GM12878 (cell line): ENCODE results near the gene TMEM9B. TPM values are rescaled to one million over a fixed set of nuclear protein-coding genes. Genes with fewer than 3 reads are reported as not detected.
A peak's percentile ranks its signal among the peaks of the same experiment; 100 is the strongest.

Experiments
- BCL11A ChIP-seq: IDR thresholded peaks from 2 replicates; pipeline ENCODE4 v1.6.1; 2011; ENCODE audit warnings: low read depth, low read length
- CBFB ChIP-seq: IDR thresholded peaks from 2 replicates; pipeline ENCODE4 v1.6.1; 2016; ENCODE audit warnings: antibody characterized with exemption, low read depth
- EED ChIP-seq: sonication (generic); IDR thresholded peaks from 2 replicates; pipeline ENCODE4 v1.6.1; 2016; ENCODE audit warnings: antibody characterized with exemption, low read depth
- EGR1 ChIP-seq, 2 experiments: IDR thresholded peaks; 1 replicate in 1 of 2; 2 replicates in 1 of 2; pipeline ENCODE4 v1.6.1; 2011 to 2012; ENCODE audit warnings: low read depth in 2 of 2, low read length in 2 of 2, borderline replicate concordance in 1 of 2, mild to moderate bottlenecking in 1 of 2, moderate library complexity in 1 of 2
- FOXM1 ChIP-seq: IDR thresholded peaks from 2 replicates; pipeline ENCODE4 v1.6.1; 2012; ENCODE audit warnings: low read depth, mild to moderate bottlenecking, inconsistent platforms, low read length, moderate library complexity
- HDGF ChIP-seq: fragments of 450-650 bp; IDR thresholded peaks from 2 replicates; pipeline ENCODE4 v1.6.1; 2016; ENCODE audit warnings: antibody characterized with exemption
- MEF2A ChIP-seq: IDR thresholded peaks from 2 replicates; pipeline ENCODE4 v1.6.1; 2011; ENCODE audit warnings: low read depth, mild to moderate bottlenecking, low read length, moderate library complexity; ENCODE audit not compliant: insufficient read depth
- MTA3 ChIP-seq: IDR thresholded peaks from 2 replicates; pipeline ENCODE4 v1.6.1; 2012; ENCODE audit warnings: low read length, inconsistent platforms, borderline replicate concordance
- NBN ChIP-seq: fragments of 450-650 bp; IDR thresholded peaks from 2 replicates; pipeline ENCODE4 v1.6.1; 2016
- NFXL1 ChIP-seq: fragments of 450-650 bp; IDR thresholded peaks from 2 replicates; pipeline ENCODE4 v1.6.1; 2017; ENCODE audit warnings: antibody characterized with exemption, mild to moderate bottlenecking, borderline replicate concordance
- NR2F1 ChIP-seq: fragments of 450-650 bp; conservative IDR thresholded peaks from 2 replicates; pipeline ENCODE4 v1.6.1; 2017; ENCODE audit warnings: mild to moderate bottlenecking
- NRF1 ChIP-seq: conservative IDR thresholded peaks from 2 replicates; pipeline ENCODE4 v1.6.1; 2011; ENCODE audit warnings: mild to moderate bottlenecking, low read depth, low read length, improper control_type of control experiment
- POU2F2 ChIP-seq: IDR thresholded peaks from 3 replicates; pipeline ENCODE4 v1.6.1; 2011; ENCODE audit warnings: low read depth, mild to moderate bottlenecking, low read length, borderline replicate concordance
- RAD21 ChIP-seq: IDR thresholded peaks from 2 replicates; pipeline ENCODE4 v1.6.1; 2011; ENCODE audit warnings: mild to moderate bottlenecking, low read depth, low read length, moderate library complexity; ENCODE audit not compliant: insufficient read depth
- RB1 ChIP-seq: fragments of 450-650 bp; formaldehyde crosslinking; IDR thresholded peaks from 2 replicates; pipeline ENCODE4 v1.6.1; 2017; ENCODE audit warnings: mild to moderate bottlenecking, borderline replicate concordance
- RBBP5 ChIP-seq: fragments of 200-600 bp; sonication (generic); conservative IDR thresholded peaks from 2 replicates; pipeline ENCODE4 v1.6.1; 2016
- SMARCA5 ChIP-seq: fragments of 450-650 bp; IDR thresholded peaks from 2 replicates; pipeline ENCODE4 v1.6.1; 2017; ENCODE audit warnings: mild to moderate bottlenecking
- SP1 ChIP-seq: IDR thresholded peaks from one replicate; pipeline ENCODE4 v1.6.1; 2011; ENCODE audit warnings: low read depth, low read length
- SRF ChIP-seq, 2 experiments: IDR thresholded peaks; 2 replicates each; pipeline ENCODE4 v1.6.1; 2011; ENCODE audit warnings: low read depth in 2 of 2, low read length in 2 of 2, mild to moderate bottlenecking in 1 of 2, moderate library complexity in 1 of 2
- STAT3 ChIP-seq: IDR thresholded peaks from 2 replicates; pipeline ENCODE4 v1.6.1; 2011; ENCODE audit warnings: low read depth, low read length, improper control_type of control experiment
- YY1 ChIP-seq: IDR thresholded peaks from 2 replicates; pipeline ENCODE4 v1.6.1; 2011; ENCODE audit warnings: low read depth, mild to moderate bottlenecking, low read length
- ZNF207 ChIP-seq: fragments of 450-650 bp; IDR thresholded peaks from 2 replicates; pipeline ENCODE4 v1.6.1; 2014; ENCODE audit warnings: antibody characterized with exemption, mild to moderate bottlenecking, borderline replicate concordance
- ZNF274 ChIP-seq: IDR thresholded peaks from one replicate; pipeline ENCODE4 v1.8.0; 2011; ENCODE audit not compliant: insufficient read length, insufficient read depth
- polyA plus RNA-seq, 11 experiments: library from polyadenylated mRNA; depleted of rRNA in 4 of 11; unstranded in 6 of 11; stranded (reverse) in 5 of 11; fragments of >200 nt; fragmentation: Nextera tagmentation in 4 of 11; fragmentation: Illumina TruSeq in 1 of 11; extraction: Ambion mirVana in 4 of 11; extraction: Trizol in 1 of 11; gene quantifications; 1 replicate in 1 of 11; 2 replicates in 10 of 11; pipeline versions ENCODE4 v1.2.1 to v1.2.3, GENCODE V29; 2011 to 2016; ENCODE audit warnings: inconsistent platforms in 2 of 11, missing spikeins in 2 of 11, low read depth in 1 of 11
- total RNA-seq, 4 experiments: library from RNA; depleted of rRNA in 3 of 4; stranded (reverse); fragments of >200 nt in 3 of 4; fragmentation: Illumina TruSeq in 1 of 4; extraction: Trizol in 1 of 4; gene quantifications; 2 replicates each; pipeline versions ENCODE4 v1.2.1 to v1.2.3, GENCODE V29; 2013 to 2021
- TF ChIP-seq, protein P1 (sequence below): fragments of 450-650 bp; formaldehyde crosslinking; IDR thresholded peaks from 2 replicates; pipeline ENCODE4 v1.4.0; 2022; ENCODE audit warnings: mild to moderate bottlenecking, moderate library complexity
- TF ChIP-seq, protein P2 (sequence below): IDR thresholded peaks from 2 replicates; pipeline ENCODE4 v1.6.1; 2011; ENCODE audit warnings: low read depth, mild to moderate bottlenecking, low read length, moderate library complexity, borderline replicate concordance; ENCODE audit errors: extremely low read depth
- TF ChIP-seq, protein P3 (sequence below), 3 experiments: IDR thresholded peaks in 2 of 3; conservative IDR thresholded peaks in 1 of 3; 2 replicates each; pipeline ENCODE4 v1.5.1; 2011; ENCODE audit warnings: low read depth in 3 of 3, low read length in 3 of 3, mild to moderate bottlenecking in 3 of 3, control low read depth in 2 of 3, moderate library complexity in 2 of 3, inconsistent platforms in 1 of 3, mixed read lengths in 1 of 3; ENCODE audit not compliant: control insufficient read depth in 2 of 3, insufficient read depth in 1 of 3; ENCODE audit errors: extremely low read depth in 1 of 3
- TF ChIP-seq, protein P4 (sequence below): IDR thresholded peaks from 2 replicates; pipeline ENCODE4 v1.6.1; 2012; ENCODE audit warnings: low read depth, low read length, improper control_type of control experiment

TMEM9B gene
- total and polyA plus RNA-seq, 10 of the 15 experiments (the other 5 are each of a cell fraction or from before 2014, with no cell fraction given), result 11.5 to 54.0 (median 30.0) TPM

DNA sequence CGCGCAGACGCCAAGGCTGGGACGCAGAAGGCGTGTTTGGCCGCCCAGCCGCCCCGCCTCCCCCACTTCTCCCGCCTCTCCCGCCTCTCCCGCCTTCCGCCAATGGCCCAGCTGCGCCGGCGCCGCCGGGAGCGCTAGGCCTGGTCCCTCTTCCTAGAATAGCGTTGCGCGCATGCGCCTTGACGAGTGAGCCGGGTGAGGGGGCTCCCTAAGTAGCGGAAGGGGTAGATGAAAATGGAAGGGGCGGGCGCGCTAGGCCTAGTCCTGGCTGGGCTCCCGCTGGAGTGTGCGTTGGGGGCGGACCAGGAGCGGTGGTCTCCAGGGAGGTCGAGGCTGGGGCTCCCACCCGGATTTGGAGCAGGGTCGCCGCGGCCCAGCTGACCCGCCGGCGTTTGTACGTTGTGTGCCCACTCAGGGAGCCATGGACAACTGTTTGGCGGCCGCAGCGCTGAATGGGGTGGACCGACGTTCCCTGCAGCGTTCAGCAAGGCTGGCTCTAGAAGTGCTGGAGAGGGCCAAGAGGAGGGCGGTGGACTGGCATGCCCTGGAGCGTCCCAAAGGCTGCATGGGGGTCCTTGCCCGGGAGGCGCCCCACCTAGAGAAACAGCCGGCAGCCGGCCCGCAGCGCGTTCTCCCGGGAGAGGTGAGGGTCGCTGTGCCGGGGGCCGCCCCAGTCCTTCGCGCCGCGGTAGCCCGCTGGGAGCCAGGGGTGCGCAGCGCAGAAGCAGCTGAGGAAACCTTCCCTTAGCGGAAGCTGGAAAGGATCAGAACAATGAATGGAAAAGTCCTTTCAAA is 53.0 kb downstream of the TMEM9B start, which contains the start of gene AKIP1 (continued):
- TF ChIP-seq, protein P1, sequence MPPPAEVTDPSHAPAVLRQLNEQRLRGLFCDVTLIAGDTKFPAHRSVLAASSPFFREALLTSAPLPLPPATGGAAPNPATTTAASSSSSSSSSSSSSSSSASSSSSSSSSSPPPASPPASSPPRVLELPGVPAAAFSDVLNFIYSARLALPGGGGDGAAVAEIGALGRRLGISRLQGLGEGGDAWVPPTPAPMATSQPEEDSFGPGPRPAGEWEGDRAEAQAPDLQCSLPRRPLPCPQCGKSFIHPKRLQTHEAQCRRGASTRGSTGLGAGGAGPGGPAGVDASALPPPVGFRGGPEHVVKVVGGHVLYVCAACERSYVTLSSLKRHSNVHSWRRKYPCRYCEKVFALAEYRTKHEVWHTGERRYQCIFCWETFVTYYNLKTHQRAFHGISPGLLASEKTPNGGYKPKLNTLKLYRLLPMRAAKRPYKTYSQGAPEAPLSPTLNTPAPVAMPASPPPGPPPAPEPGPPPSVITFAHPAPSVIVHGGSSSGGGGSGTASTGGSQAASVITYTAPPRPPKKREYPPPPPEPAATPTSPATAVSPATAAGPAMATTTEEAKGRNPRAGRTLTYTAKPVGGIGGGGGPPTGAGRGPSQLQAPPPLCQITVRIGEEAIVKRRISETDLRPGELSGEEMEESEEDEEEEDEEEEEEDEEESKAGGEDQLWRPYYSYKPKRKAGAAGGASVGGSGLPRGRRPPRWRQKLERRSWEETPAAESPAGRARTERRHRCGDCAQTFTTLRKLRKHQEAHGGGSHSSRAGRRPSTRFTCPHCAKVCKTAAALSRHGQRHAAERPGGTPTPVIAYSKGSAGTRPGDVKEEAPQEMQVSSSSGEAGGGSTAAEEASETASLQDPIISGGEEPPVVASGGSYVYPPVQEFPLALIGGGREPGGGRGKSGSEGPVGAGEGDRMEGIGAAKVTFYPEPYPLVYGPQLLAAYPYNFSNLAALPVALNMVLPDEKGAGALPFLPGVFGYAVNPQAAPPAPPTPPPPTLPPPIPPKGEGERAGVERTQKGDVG (CRISPR knock-in tag), result no peak
- TF ChIP-seq NRF1 (peak; percentile 70), SRF (IDR thresholded peaks at IDR 0.05; ENCODE audit: low read depth in 2 of 2, low read length in 2 of 2) (no peak), EGR1 (IDR thresholded peaks at IDR 0.05; ENCODE audit: borderline replicate concordance in 1 of 2, low read depth in 2 of 2, low read length in 2 of 2) (no peak), SMARCA5 (no peak), RBBP5 (no peak), RAD21 (no peak), POU2F2 (0 out of 3 replicates have a peak, but pooled peaks have one; percentile 8), MTA3 (no peak), FOXM1 (no peak), BCL11A (no peak), YY1 (peak; percentile 22; the same call in 1 of the 2 replicates), HDGF (0 out of 2 replicates have a peak, but pooled peaks have one; percentile 34), CBFB (no peak), STAT3 (no peak), RB1 (peak; percentile 66; the same call in 1 of the 2 replicates), NBN (0 out of 2 replicates have a peak, but pooled peaks have one; percentile 15), MEF2A (no peak), ZNF274 (no peak), SP1 (no peak), NFXL1 (no peak), NR2F1 (no peak), EED (peak; percentile 84), ZNF207 (peak; percentile 25; the same call in 1 of the 2 replicates)
- TF ChIP-seq, protein P2, sequence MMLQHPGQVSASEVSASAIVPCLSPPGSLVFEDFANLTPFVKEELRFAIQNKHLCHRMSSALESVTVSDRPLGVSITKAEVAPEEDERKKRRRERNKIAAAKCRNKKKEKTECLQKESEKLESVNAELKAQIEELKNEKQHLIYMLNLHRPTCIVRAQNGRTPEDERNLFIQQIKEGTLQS, result no peak
- TF ChIP-seq, protein P3, sequence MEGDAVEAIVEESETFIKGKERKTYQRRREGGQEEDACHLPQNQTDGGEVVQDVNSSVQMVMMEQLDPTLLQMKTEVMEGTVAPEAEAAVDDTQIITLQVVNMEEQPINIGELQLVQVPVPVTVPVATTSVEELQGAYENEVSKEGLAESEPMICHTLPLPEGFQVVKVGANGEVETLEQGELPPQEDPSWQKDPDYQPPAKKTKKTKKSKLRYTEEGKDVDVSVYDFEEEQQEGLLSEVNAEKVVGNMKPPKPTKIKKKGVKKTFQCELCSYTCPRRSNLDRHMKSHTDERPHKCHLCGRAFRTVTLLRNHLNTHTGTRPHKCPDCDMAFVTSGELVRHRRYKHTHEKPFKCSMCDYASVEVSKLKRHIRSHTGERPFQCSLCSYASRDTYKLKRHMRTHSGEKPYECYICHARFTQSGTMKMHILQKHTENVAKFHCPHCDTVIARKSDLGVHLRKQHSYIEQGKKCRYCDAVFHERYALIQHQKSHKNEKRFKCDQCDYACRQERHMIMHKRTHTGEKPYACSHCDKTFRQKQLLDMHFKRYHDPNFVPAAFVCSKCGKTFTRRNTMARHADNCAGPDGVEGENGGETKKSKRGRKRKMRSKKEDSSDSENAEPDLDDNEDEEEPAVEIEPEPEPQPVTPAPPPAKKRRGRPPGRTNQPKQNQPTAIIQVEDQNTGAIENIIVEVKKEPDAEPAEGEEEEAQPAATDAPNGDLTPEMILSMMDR (IDR thresholded peaks at IDR 0.05 in 2 of 3, conservative IDR thresholded peaks at IDR 0.05 in 1 of 3; ENCODE audit: control insufficient read depth in 2 of 3, extremely low read depth in 1 of 3, insufficient read depth in 1 of 3, low read depth in 3 of 3, low read length in 3 of 3), result no peak
- TF ChIP-seq, protein P4, sequence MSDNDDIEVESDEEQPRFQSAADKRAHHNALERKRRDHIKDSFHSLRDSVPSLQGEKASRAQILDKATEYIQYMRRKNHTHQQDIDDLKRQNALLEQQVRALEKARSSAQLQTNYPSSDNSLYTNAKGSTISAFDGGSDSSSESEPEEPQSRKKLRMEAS, result no peak
